ENCODE measurements around the gene IGF2BP2.
"Not testable (repeated sequence)": the region's sequence is repeated elsewhere in the genome, so short reads cannot be mapped to it uniquely, and the experiment has no call there.

IGF2BP2 gene

DNA sequence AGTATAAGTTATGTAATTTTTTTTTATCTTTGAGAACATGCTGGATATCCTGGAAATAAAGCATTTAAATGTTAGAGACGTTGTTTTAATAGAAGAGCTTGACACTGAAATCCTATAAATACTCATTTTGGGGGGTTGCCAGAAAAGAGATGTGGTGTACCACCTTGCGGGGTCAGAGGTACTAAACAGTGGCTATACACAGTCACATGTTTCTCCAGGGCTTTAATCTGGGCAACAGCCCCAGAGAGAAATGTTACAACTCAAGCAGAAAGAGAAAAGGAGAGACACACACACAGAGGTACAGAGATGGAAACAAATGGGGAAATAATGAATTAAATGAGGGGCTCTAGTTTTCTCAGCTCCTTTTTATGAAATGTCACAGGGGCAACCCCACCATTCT lies 124.9 kb downstream of the IGF2BP2 start:
- DNase-seq (ENCODE audit: low read depth, low spot score), result no peak
- no peak overlapping the region for H3K4me3 ChIP-seq (ENCODE audit: low read depth, low read length)
- in situ Hi-C loops (cut with HindIII; ENCODE audit: low sequenced_read_pairs), result no loop called here
- no peak for TF ChIP-seq CTCF (IDR thresholded peaks at IDR 0.05; ENCODE audit: low read depth, low read length)

GRCh38 chr3:185697228-185697627 lies 127.6 kb downstream of the IGF2BP2 start:
- in situ Hi-C loops (cut with HindIII; ENCODE audit: low sequenced_read_pairs), result not testable (repeated sequence)

GRCh38 chr3:185696039-185696438 lies 128.8 kb downstream of the IGF2BP2 start:
- H3K4me3 ChIP-seq (ENCODE audit: low read depth, low read length), result no peak overlapping the region
- no peak for DNase-seq (ENCODE audit: low read depth, low spot score)
- in situ Hi-C loops (cut with HindIII; ENCODE audit: low sequenced_read_pairs), result no loop called here
- TF ChIP-seq CTCF (IDR thresholded peaks at IDR 0.05; ENCODE audit: low read depth, low read length), result no peak

More at GRCh38 chr3:185697228-185697627, 127.6 kb downstream of the IGF2BP2 start:
- DNase-seq (ENCODE audit: low read depth, low spot score); H3K4me3 ChIP-seq (ENCODE audit: low read depth, low read length): not testable (repeated sequence)

DNA sequence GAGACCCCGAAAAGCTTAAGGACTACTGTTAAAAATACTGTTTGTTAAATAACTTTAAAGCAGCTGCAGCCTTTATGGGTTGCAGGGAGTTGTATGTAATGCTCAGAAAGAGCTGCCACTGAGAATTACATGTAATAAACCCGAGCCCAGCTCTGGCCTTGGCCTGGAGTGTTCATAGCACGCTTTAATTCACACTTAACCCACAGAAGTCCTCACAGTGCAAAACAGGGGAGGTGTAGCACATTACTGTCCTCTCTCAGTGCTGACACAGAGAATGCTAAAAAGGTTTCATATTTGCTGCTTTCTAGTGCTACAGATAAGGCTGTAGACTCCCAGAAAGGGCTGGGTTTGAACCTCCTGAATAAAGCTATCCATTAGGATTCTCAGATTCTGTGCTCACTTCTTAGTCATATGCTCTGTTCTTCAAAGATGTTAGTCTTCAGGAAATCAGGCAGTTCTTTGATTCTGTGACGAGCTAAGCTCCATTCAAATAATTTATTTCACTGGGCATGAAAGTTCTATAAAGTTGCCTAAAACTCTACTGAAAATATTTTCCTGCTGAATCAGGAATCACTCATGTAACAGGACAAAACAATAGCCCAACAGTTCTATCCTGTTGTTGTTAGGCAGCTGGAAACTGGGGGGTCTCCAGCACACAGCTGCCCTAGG lies 130.7 kb downstream of the IGF2BP2 start:
- H3K4me3 ChIP-seq (ENCODE audit: low read depth, low read length), result no peak overlapping the region
- in situ Hi-C loops (cut with HindIII; ENCODE audit: low sequenced_read_pairs), result no loop called here
- DNase-seq (ENCODE audit: low read depth, low spot score), result peak; percentile 66
- no peak for TF ChIP-seq CTCF (IDR thresholded peaks at IDR 0.05; ENCODE audit: low read depth, low read length)

GRCh38 chr3:185691622-185692021 lies 133.2 kb downstream of the IGF2BP2 start:
- DNase-seq (ENCODE audit: low read depth, low spot score), result no peak
- no peak overlapping the region for H3K4me3 ChIP-seq (ENCODE audit: low read depth, low read length)
- TF ChIP-seq CTCF (IDR thresholded peaks at IDR 0.05; ENCODE audit: low read depth, low read length), result no peak
- in situ Hi-C loops (cut with HindIII; ENCODE audit: low sequenced_read_pairs), result no loop called here

GRCh38 chr3:185687271-185687878 lies 137.5 kb downstream of the IGF2BP2 start:
- H3K4me3 ChIP-seq (ENCODE audit: low read depth, low read length), result no peak overlapping the region
- no peak for TF ChIP-seq CTCF (IDR thresholded peaks at IDR 0.05; ENCODE audit: low read depth, low read length)
- DNase-seq (ENCODE audit: low read depth, low spot score), result peak; percentile 37
- in situ Hi-C loops (cut with HindIII; ENCODE audit: low sequenced_read_pairs), result no loop called here

DNA sequence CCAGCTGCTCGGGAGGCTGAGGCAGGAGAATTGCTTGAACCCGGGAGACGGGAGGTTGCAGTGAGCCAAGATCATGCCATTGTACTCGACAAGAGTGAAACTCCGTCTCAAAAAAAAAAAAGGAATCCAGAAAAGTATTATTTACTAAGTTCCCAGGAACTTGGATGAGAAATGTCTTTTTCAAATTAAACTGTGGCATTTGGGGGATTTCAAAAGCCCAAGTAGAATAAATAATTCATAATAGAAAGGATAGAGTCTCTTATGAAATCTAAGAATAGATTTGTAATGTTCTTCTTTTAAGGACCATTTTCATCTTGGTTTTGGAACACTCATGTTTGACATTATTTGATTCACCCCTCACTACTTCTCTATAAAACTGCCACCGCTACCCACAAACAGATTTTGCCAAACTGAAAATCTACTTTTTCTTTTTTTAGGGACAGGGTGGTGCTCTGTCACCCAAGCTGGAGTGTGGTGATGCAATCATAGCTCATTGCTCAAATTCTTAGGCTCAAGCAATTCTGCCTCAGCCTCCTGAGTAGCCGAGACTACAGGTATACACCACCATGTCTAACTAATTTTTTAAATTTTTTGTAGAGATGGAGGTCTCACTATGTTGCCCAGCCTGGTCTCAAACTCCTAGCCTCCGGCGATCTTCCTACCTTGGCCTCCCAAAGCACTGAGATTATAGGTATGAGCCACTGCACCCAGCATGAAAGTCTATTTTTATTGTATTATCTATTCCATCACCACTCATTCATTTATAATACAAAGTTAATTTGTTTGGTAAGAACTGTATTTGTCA lies 139.4 kb downstream of the IGF2BP2 start:
- no peak for DNase-seq (ENCODE audit: low read depth, low spot score)
- TF ChIP-seq CTCF (IDR thresholded peaks at IDR 0.05; ENCODE audit: low read depth, low read length), result no peak
- in situ Hi-C loops (cut with HindIII; ENCODE audit: low sequenced_read_pairs), result no loop called here
- H3K4me3 ChIP-seq (ENCODE audit: low read depth, low read length), result no peak overlapping the region

Data from astrocyte of the spinal cord (primary cell).